Measurements from ENCODE around the gene TTLL11.

GRCh38 chr9:121844098-121844497 is 249.0 kb downstream of the TTLL11 start:
- TF ChIP-seq POLR2AphosphoS5 (IDR thresholded peaks at IDR 0.05) (no peak), POLR2A (IDR thresholded peaks at IDR 0.05; ENCODE audit: low read depth) (no peak), CTCF (IDR thresholded peaks at IDR 0.05) (no peak)

Measured in esophagus muscularis mucosa (tissue), 3 donors.